Measurements from ENCODE around the gene DCDC1.

Gene DCDC1

DNA sequence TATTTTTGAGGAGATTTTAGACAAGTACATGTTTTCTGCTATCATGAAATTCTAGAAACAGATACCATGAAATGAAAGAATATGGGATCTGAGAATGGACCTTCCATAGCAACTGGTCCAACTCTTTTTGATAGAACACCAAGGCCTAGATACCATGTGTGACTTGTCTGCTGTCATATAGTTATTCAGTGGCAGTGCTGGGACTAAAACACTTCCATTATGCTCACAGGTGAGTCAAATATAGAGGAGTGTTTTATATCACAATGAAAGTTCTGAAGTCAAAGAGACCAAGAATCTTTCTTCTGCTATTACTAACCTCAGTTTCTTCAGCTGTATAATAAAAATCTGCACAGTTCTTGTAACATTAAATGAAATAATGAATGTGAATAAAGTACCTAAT lies 276.9 kb downstream of the DCDC1 start:
- Histone ChIP-seq H3K9ac (ENCODE audit: low read depth in 1 of 2, low read length in 2 of 2) (no peak overlapping the region), H3K27ac (ENCODE audit: low read depth, low read length) (no peak overlapping the region), H3K4me1 (ENCODE audit: control insufficient read depth in 1 of 2, insufficient read depth in 2 of 2, low read length in 2 of 2) (no peaks in the 10 kb centered on the region), H3K27me3 (ENCODE audit: control insufficient read depth in 1 of 2, insufficient read depth in 2 of 2, low read length in 2 of 2) (no peaks in the 10 kb centered on the region), H3K36me3 (ENCODE audit: control insufficient read depth in 1 of 2, insufficient read depth in 2 of 2, low read length in 2 of 2) (no peaks in the 10 kb centered on the region), H3K4me3 (ENCODE audit: low read depth in 1 of 2, low read length in 2 of 2) (no peak overlapping the region), H3K9me3 (ENCODE audit: control insufficient read depth in 1 of 2, low read length in 2 of 2) (peaks cover 12 to 13% of the 10 kb centered on the region in 2 donors)

- no peaks in the 10 kb centered on the region for H3K36me3 ChIP-seq (ENCODE audit: control insufficient read depth in 1 of 2, insufficient read depth in 2 of 2, low read length in 2 of 2)
- no peaks in the 10 kb centered on the region for H3K4me1 ChIP-seq (ENCODE audit: control insufficient read depth in 1 of 2, insufficient read depth in 2 of 2, low read length in 2 of 2)
- no peak overlapping the region for H3K9ac ChIP-seq (ENCODE audit: low read depth in 1 of 2, low read length in 2 of 2)
- H3K9me3 ChIP-seq (ENCODE audit: control insufficient read depth in 1 of 2, low read length in 2 of 2): peaks cover 12 to 13% of the 10 kb centered on the region in 2 donors
- no peak overlapping the region for H3K27ac ChIP-seq (ENCODE audit: low read depth, low read length)
- no peaks in the 10 kb centered on the region for H3K27me3 ChIP-seq (ENCODE audit: control insufficient read depth in 1 of 2, insufficient read depth in 2 of 2, low read length in 2 of 2)
- no peak overlapping the region for H3K4me3 ChIP-seq (ENCODE audit: low read depth in 1 of 2, low read length in 2 of 2)
These were observed 280.4 kb downstream of the DCDC1 start for GRCh38 chr11:31089117-31089516.

- Histone ChIP-seq H3K27ac (ENCODE audit: low read depth, low read length) (no peak overlapping the region), H3K9ac (ENCODE audit: low read depth in 1 of 2, low read length in 2 of 2) (no peak overlapping the region), H3K4me3 (ENCODE audit: low read depth in 1 of 2, low read length in 2 of 2) (no peak overlapping the region), H3K27me3 (ENCODE audit: control insufficient read depth in 1 of 2, insufficient read depth in 2 of 2, low read length in 2 of 2) (no peaks in the 10 kb centered on the region), H3K9me3 (ENCODE audit: control insufficient read depth in 1 of 2, low read length in 2 of 2) (no peaks in the 10 kb centered on the region), H3K36me3 (ENCODE audit: control insufficient read depth in 1 of 2, insufficient read depth in 2 of 2, low read length in 2 of 2) (no peaks in the 10 kb centered on the region), H3K4me1 (ENCODE audit: control insufficient read depth in 1 of 2, insufficient read depth in 2 of 2, low read length in 2 of 2) (no peaks in the 10 kb centered on the region)
These were observed 299.9 kb downstream of the DCDC1 start for GRCh38 chr11:31069447-31070205.

DNA sequence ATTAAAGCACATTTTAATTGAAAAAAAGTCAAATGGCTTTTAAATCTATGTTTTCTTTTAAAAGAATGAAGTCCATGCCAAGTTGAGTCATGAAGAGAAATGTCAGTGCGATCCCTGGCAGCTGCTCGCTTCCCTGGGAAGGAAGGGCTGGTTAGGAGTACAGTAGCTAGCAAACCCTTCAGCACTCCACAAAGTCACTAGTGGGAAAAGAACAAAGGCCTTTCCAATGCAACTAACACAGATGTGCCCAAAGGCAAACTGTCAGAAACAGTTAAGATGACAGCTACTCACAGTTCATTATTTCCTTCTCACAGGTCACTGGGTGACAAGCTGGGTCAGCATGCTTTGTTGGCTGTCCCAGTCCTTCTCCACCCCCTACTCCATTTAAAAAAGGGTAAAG lies 308.7 kb downstream of the DCDC1 start:
- Histone ChIP-seq H3K9ac (ENCODE audit: low read depth in 1 of 2, low read length in 2 of 2) (no peak overlapping the region), H3K9me3 (ENCODE audit: control insufficient read depth in 1 of 2, low read length in 2 of 2) (no peaks in the 10 kb centered on the region), H3K4me3 (ENCODE audit: low read depth in 1 of 2, low read length in 2 of 2) (no peak overlapping the region), H3K27me3 (ENCODE audit: control insufficient read depth in 1 of 2, insufficient read depth in 2 of 2, low read length in 2 of 2) (no peaks in the 10 kb centered on the region), H3K4me1 (ENCODE audit: control insufficient read depth in 1 of 2, insufficient read depth in 2 of 2, low read length in 2 of 2) (no peaks in the 10 kb centered on the region), H3K27ac (ENCODE audit: low read depth, low read length) (no peak overlapping the region), H3K36me3 (ENCODE audit: control insufficient read depth in 1 of 2, insufficient read depth in 2 of 2, low read length in 2 of 2) (no peaks in the 10 kb centered on the region)

DNA sequence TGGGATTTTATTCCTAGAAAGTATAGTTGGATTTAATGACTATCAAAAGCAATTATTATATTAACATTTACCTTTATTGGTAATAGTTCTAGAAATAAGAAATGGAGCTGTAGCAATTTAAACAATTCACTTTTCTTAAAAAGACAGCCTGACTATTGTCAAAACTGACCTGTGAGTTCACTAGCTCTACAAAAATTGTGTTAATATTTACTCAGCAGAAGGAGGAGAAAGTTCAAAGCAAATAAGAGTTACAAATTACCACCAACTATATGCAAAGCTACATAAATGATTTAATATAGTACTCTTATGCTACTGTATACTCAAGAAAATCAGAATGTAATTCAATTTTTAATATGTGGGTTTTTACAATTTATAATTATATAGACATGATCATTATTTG lies 310.0 kb downstream of the DCDC1 start:
- Histone ChIP-seq H3K4me3 (ENCODE audit: low read depth in 1 of 2, low read length in 2 of 2) (no peak overlapping the region), H3K9me3 (ENCODE audit: control insufficient read depth in 1 of 2, low read length in 2 of 2) (no peaks in the 10 kb centered on the region), H3K4me1 (ENCODE audit: control insufficient read depth in 1 of 2, insufficient read depth in 2 of 2, low read length in 2 of 2) (no peaks in the 10 kb centered on the region), H3K9ac (ENCODE audit: low read depth in 1 of 2, low read length in 2 of 2) (no peak overlapping the region), H3K27ac (ENCODE audit: low read depth, low read length) (no peak overlapping the region), H3K36me3 (ENCODE audit: control insufficient read depth in 1 of 2, insufficient read depth in 2 of 2, low read length in 2 of 2) (no peaks in the 10 kb centered on the region), H3K27me3 (ENCODE audit: control insufficient read depth in 1 of 2, insufficient read depth in 2 of 2, low read length in 2 of 2) (no peaks in the 10 kb centered on the region)

- Histone ChIP-seq H3K27ac (ENCODE audit: low read depth, low read length) (no peak overlapping the region), H3K9me3 (ENCODE audit: control insufficient read depth in 1 of 2, low read length in 2 of 2) (no peaks in the 10 kb centered on the region), H3K4me1 (ENCODE audit: control insufficient read depth in 1 of 2, insufficient read depth in 2 of 2, low read length in 2 of 2) (no peaks in the 10 kb centered on the region), H3K36me3 (ENCODE audit: control insufficient read depth in 1 of 2, insufficient read depth in 2 of 2, low read length in 2 of 2) (no peaks in the 10 kb centered on the region), H3K27me3 (ENCODE audit: control insufficient read depth in 1 of 2, insufficient read depth in 2 of 2, low read length in 2 of 2) (no peaks in the 10 kb centered on the region), H3K4me3 (ENCODE audit: low read depth in 1 of 2, low read length in 2 of 2) (no peak overlapping the region), H3K9ac (ENCODE audit: low read depth in 1 of 2, low read length in 2 of 2) (no peak overlapping the region)
These were observed 319.3 kb downstream of the DCDC1 start for GRCh38 chr11:31050061-31050765.

GRCh38 chr11:31045335-31045734 lies 324.2 kb downstream of the DCDC1 start:
- Histone ChIP-seq H3K36me3 (ENCODE audit: control insufficient read depth in 1 of 2, insufficient read depth in 2 of 2, low read length in 2 of 2) (no peaks in the 10 kb centered on the region), H3K9me3 (ENCODE audit: control insufficient read depth in 1 of 2, low read length in 2 of 2) (no peaks in the 10 kb centered on the region), H3K27me3 (ENCODE audit: control insufficient read depth in 1 of 2, insufficient read depth in 2 of 2, low read length in 2 of 2) (no peaks in the 10 kb centered on the region), H3K27ac (ENCODE audit: low read depth, low read length) (no peak overlapping the region), H3K4me3 (ENCODE audit: low read depth in 1 of 2, low read length in 2 of 2) (no peak overlapping the region), H3K4me1 (ENCODE audit: control insufficient read depth in 1 of 2, insufficient read depth in 2 of 2, low read length in 2 of 2) (no peaks in the 10 kb centered on the region), H3K9ac (ENCODE audit: low read depth in 1 of 2, low read length in 2 of 2) (no peak overlapping the region)

- no peak overlapping the region for H3K27ac ChIP-seq (ENCODE audit: low read depth, low read length)
- no peaks in the 10 kb centered on the region for H3K27me3 ChIP-seq (ENCODE audit: control insufficient read depth in 1 of 2, insufficient read depth in 2 of 2, low read length in 2 of 2)
- H3K9me3 ChIP-seq (ENCODE audit: control insufficient read depth in 1 of 2, low read length in 2 of 2): no peaks in the 10 kb centered on the region
- H3K9ac ChIP-seq (ENCODE audit: low read depth in 1 of 2, low read length in 2 of 2): no peak overlapping the region
- no peaks in the 10 kb centered on the region for H3K4me1 ChIP-seq (ENCODE audit: control insufficient read depth in 1 of 2, insufficient read depth in 2 of 2, low read length in 2 of 2)
- H3K36me3 ChIP-seq (ENCODE audit: control insufficient read depth in 1 of 2, insufficient read depth in 2 of 2, low read length in 2 of 2): no peaks in the 10 kb centered on the region
- no peak overlapping the region for H3K4me3 ChIP-seq (ENCODE audit: low read depth in 1 of 2, low read length in 2 of 2)
These were observed 339.3 kb downstream of the DCDC1 start for GRCh38 chr11:31030138-31030792.

GRCh38 chr11:31026315-31026714 lies 343.2 kb downstream of the DCDC1 start:
- no peak overlapping the region for H3K4me3 ChIP-seq (ENCODE audit: low read depth in 1 of 2, low read length in 2 of 2)
- H3K27ac ChIP-seq (ENCODE audit: low read depth, low read length): no peak overlapping the region
- no peaks in the 10 kb centered on the region for H3K9me3 ChIP-seq (ENCODE audit: control insufficient read depth in 1 of 2, low read length in 2 of 2)
- H3K27me3 ChIP-seq (ENCODE audit: control insufficient read depth in 1 of 2, insufficient read depth in 2 of 2, low read length in 2 of 2): no peaks in the 10 kb centered on the region
- H3K4me1 ChIP-seq (ENCODE audit: control insufficient read depth in 1 of 2, insufficient read depth in 2 of 2, low read length in 2 of 2): no peaks in the 10 kb centered on the region
- H3K36me3 ChIP-seq (ENCODE audit: control insufficient read depth in 1 of 2, insufficient read depth in 2 of 2, low read length in 2 of 2): no peaks in the 10 kb centered on the region
- no peak overlapping the region for H3K9ac ChIP-seq (ENCODE audit: low read depth in 1 of 2, low read length in 2 of 2)

- no peaks in the 10 kb centered on the region for H3K9me3 ChIP-seq (ENCODE audit: control insufficient read depth in 1 of 2, low read length in 2 of 2)
- H3K36me3 ChIP-seq (ENCODE audit: control insufficient read depth in 1 of 2, insufficient read depth in 2 of 2, low read length in 2 of 2): no peaks in the 10 kb centered on the region
- no peak overlapping the region for H3K9ac ChIP-seq (ENCODE audit: low read depth in 1 of 2, low read length in 2 of 2)
- no peak overlapping the region for H3K27ac ChIP-seq (ENCODE audit: low read depth, low read length)
- H3K27me3 ChIP-seq (ENCODE audit: control insufficient read depth in 1 of 2, insufficient read depth in 2 of 2, low read length in 2 of 2): no peaks in the 10 kb centered on the region
- H3K4me3 ChIP-seq (ENCODE audit: low read depth in 1 of 2, low read length in 2 of 2): no peak overlapping the region
- H3K4me1 ChIP-seq (ENCODE audit: control insufficient read depth in 1 of 2, insufficient read depth in 2 of 2, low read length in 2 of 2): no peaks in the 10 kb centered on the region
These were observed 347.5 kb downstream of the DCDC1 start for GRCh38 chr11:31022080-31022479.

Data from duodenal mucosa (tissue), 2 donors.